GM19372 (cell line): Measurements from ENCODE around the gene NCAPH2.
A peak's percentile ranks its signal among the peaks of the same experiment; 100 is the strongest.

Experiments
- ATAC-seq: cut with Tn5 transposase; IDR thresholded peaks from one replicate; pipeline ENCODE4 v1.9.1; 2021; ENCODE audit warnings: mild to moderate bottlenecking, low read depth, moderate library complexity; ENCODE audit not compliant: unreplicated experiment

Gene NCAPH2

DNA sequence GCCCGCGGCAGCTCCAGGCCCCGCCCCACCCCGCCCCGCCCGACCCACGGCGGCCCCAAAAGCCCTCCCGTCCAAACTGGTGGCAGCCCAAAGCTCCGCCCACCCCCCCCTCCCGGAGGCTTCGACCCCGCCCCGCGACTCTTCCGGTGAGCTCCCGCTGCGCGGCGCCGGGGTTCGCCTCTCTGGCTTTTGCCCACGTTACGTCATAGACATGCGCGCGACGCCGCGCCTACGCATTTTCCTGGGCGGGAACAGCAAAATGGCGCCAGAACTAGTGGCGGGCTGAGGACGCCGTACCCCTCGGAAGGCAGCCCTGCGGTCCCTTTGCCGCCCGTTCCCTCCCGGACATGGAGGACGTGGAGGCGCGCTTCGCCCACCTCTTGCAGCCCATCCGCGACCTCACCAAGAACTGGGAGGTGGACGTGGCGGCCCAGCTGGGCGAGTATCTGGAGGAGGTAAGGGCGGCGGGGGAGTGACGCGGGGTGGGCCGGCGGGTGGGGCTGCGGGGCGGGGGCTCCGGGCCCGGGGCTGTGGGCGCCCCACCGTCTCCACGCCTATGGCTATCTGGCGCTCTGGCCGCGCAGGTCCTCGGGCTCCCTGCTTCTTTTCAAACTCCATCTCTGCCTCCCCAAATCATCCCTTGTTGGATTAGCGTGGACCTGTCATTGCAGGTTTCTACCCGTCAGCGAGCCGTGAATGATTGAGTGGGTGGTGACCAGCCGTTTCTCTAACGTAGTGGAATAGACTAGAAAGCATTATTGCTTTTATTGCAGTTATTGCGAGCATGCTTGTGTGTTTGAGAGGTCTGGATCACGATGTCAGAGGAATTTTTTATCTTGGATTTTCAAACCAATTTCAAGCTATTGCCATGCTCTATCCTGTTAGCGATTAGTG, at the start of gene NCAPH2:
Gene NCAPH2 (plus strand): TSS at position 234 of the 894 bp plus-strand sequence. CDS start 114 bp downstream, at position 348.
- peak; percentile 84 for ATAC-seq

- no peak for ATAC-seq
These were observed 49.0 kb upstream of the NCAPH2 start for GRCh38 chr22:50459016-50459415.

- no peak for ATAC-seq
These were observed 48.4 kb upstream of the NCAPH2 start for GRCh38 chr22:50459496-50460140.

DNA sequence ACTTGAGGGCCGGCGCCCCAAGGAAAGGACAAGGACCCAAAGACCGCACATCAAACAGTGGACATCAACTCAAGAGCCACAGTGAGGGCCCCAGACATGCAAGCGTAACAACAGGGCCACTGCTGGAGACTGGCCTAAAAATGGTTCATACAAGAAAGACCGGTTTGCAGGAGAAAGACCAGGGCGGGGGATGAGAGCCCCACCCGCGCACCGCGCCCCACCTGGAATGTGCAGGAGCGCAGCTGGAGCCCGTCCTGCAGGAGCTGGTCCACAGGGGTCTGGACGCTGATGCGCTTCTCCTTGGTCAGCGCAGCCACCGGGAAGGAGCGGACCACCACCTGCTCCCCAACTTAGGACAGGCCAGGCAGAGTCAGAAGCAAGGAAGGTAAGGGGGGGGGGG, 47.1 kb upstream of the NCAPH2 start:
- no peak for ATAC-seq

- no peak for ATAC-seq
These were observed 46.5 kb upstream of the NCAPH2 start for GRCh38 chr22:50461536-50461935.

DNA sequence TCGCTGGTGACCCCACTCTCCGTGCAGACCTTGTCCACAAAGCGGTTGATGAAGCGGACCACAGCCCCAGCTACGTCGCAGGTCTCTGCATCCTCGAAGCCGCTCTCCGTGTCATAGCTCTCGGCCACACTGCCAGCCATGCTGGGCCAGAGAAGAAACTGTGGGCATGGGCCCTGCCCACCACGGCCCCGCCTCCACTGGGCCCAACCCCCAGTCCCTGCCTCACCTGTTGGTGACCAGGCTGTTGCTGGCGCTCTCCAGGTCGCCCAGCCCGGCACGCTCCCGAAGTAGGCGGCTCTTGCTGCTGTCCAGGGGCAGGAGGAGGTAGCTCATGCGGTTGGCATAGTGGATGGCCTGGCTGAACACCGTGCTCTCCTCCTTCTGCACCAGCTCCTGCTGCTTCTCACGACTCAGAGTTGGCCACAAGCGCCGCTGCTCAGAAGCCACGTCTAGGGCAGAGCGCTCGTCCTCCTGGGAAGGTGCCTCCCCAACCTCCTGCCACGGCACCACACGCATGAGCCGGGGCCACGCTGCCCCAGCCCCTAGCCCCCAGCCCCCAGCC, 46.0 kb upstream of the NCAPH2 start:
- ATAC-seq, result no peak

- no peak for ATAC-seq
These were observed 44.7 kb upstream of the NCAPH2 start for GRCh38 chr22:50463188-50463900.

DNA sequence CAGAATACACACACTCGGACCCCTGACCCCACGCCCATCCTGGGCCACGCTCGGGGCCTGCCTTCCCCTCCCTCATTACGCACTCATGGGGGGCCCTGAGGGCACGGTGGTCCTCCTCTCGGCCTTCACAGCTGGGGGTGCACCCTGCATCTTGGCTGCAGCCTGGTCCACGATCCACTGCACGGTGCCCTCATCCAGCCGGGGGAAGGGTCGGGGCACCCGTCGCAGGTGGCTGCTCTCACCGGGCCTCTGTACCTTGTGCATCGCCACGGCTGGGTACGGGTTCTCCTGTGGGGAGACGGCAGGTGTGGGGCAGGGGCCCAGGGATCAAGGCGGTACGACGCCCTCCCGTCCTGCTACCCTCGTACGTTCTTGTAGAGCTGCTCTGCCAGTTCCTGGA, 43.6 kb upstream of the NCAPH2 start:
- no peak for ATAC-seq

DNA sequence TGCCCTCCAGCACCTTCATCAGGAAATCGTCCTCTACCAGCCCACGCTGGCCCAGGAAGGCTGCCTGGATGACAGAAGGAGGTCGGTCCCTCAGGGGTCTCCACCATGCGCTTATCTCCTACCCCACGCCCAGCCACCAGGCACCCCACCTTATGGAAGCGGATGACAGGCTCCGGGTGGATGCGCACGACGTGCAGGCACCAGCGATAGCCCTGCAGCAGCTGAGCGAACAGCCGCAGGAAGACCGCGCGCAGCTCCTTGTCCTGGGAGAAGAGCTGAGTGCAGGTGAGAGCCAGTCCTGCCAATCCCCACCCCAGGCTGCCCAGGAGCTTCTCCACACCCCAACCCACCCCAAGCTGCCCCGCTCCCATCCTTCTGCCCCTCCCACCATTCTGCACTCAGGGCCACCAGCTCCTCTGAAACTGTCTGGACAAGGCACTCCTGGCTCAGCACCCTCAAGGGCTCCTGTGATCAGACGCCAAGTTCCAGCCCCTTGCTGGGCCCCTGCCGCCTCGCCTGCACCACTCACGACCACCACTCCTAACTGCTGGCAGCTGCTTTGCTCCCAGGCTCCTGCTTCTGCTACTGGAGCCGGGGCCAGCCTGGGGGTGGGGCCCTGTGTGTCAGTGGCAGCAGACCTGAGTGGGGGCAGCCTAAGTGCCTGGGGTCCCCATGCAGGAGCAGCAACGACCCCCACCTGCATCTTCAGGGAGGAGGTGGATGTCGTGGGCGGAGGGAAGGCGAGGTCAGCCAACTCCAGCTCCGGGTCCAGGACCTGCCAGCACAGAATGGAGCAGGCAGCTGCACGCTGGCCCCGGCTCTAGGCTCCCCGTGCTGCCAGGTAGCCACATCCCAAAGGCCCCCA, 42.7 kb upstream of the NCAPH2 start:
- ATAC-seq, result no peak

- ATAC-seq, result no peak
These were observed 40.7 kb upstream of the NCAPH2 start for GRCh38 chr22:50467341-50467740.

DNA sequence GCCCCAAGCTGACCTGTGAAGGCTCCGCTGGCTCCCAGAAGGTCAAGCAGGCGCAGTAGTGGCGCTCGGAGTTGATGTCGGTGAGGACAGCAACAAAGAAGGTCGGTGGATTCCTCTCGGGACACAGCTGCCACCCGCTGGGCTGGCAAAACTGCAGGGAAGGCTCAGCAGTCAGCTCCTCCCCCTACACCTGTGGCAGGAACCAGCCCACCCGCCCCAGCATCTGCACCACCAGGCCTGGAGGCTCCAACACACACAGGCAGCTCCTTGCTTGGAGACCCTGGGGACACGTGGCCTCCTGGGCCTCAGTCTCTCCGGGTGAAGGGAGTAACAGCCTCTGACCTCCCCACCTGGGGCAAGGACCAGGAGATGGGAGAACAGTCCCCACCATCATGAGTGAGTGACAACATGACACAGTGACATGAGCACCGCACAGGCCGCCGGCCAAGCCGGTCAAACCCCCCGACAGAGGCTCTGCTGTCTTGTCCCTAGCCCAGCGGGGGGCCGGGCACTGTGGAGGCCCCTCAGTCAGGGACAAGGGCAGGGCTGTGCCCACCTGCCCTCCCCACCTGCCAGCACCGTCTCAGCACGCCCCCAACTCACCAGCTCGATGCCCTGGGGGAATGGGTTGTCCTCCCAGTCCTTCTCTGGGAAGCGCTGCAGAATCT, 40.1 kb upstream of the NCAPH2 start:
- no peak for ATAC-seq

DNA sequence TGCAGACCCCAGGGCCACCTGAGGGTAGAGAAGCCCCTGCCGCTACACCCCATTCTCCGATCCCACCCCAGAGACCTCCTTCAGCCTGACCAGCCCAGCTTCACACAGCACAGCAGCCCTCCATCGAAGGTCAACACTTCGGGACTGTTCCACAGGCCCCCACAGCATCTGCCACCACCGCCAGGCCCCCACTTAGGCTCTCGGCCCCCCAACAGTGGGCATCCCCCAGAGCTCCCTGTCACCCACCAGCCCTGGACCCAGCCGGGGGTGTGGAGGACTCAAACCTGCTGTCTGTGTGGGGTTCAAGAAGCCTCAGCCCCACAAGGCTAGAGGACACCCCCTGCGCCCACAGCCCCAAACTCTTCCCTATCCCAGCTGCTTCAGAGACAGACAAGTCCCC, 39.4 kb upstream of the NCAPH2 start:
- ATAC-seq, result no peak

DNA sequence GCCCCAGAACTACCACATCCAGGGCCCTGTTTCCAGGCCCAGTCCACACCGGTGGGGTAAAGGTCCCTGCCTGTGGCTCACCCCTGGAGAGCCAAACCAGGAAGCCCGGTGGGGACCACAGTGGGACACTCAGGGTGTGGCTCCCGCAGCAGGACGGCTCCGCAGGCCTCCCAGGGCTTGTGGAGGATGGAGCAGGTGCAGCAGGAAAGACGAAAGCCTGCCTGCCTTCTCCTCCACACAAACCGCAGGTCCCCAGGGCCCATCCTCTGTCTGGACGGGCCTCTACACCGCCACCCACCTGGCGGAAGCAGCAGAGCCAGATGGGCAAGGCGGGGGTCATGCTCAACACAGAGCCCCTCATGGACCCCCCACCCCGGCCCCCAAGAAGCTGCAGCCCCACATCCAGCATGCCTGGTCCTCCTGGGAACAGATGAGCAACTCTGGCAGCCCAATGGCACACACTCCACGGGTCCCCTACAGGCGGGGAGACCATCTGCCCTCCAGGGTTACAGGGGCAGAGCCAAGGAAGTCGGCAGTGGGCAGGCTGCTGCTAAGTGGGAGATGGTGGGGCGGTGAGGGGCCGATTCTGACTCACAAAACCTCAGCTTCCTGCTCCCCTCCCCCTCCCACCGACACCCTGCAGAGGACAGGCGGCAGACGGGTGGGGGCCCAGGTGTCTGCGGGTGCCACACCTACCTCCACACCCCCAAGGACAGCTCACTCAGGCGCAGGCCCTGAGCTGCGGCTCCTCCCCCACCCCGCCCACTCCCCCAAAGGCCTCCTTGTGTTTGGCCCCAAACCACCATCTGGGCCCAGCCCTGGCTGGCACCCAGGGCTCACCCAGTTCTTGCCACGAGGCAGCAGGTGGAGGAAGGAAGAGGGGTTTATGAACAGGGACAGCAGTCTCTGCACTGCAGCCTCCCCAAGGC, 38.4 kb upstream of the NCAPH2 start:
- ATAC-seq, result peak; percentile 72

DNA sequence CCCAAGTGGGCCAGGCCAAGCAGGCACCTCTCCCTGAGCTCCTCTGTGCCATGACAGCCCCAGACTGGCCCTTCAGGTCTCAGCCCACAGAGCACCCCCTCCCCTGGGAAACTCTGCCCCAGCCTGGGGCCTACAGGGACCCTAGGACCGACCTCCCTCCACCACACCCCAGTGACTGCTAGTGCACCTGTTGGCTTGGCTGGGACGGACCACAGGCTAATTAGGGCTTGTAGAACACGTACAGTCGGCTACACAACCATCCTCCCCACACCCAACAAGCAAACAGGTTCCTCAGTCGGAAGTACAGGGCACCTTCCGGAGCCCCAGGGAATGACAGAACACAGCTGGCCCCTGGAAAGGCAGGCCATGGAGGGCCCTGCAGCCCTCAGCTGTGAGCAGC, 37.5 kb upstream of the NCAPH2 start:
- no peak for ATAC-seq

DNA sequence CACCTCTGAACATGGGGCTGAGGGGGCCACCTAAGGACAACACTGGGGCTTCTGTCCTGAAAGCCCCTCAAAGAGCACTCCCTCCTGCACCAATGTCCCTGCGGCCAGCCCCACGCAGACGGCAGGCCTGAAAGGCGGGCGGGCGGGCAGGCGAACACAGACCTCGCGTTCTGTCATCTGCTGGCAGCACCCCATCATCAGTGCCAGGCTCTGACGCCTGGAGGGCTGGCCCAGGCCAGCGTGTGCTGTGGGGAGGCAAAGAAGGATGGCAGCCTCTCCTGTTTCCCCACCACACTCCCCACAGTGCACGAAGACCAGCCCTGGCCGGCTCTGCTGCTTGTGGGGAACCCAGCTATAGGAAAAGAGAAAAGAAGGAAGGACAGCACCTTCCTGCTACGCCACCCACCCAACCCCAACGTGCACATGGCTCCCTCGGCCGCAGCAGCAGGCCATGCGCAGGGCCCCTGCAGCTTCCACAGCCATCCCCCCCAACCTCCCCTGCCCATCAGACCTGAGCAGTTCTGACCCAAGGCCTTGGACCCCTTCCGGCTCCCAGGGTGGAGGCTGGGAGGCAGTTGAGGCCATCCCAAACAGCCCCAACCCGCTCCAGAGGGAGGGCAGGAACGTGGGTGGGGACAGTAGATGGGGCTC, 36.7 kb upstream of the NCAPH2 start:
- no peak for ATAC-seq

DNA sequence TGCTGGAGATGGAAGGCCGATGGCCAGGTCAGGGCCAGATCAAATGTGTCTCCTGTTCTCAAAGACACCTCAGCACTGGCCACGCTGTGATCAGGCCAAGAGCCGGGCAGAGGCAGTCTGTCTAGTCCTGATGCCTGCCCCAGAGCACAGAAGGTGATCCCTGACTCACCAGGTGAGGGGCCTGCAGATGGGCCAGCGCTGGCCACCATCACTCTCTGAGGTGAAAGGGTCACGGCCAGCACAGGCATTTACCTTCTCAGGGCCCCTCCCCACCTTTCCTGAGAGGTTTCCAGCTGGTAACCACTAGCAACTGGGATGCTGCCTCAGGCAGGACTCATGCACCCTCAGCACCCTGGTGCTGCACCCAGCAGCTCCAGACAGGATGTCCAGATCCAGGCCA, 36.1 kb upstream of the NCAPH2 start:
- ATAC-seq, result no peak

DNA sequence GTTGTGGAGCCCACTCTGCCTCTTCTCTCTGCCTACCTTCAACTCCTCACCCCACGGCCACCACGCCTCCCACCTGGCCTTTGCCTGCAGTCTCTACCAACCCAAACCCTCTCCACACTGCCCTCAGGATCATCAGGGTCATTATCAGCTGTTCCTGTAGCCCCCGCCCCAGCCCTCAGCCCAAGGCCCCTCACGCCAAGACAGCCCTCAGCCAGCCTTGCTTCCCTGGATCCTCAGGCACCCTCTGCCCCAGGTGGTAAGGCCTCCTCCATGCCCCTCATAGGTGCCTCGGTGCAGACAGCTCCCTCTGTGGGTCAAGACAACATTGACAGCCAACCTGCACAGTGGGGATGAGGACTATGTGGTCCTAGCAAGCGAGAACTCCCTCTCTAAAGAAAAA, 34.9 kb upstream of the NCAPH2 start:
- ATAC-seq, result no peak
